HG02610 (cell line): ENCODE results near the gene EPAS1.

Source experiments
- ATAC-seq: cut with Tn5 transposase; IDR thresholded peaks from one replicate; pipeline ENCODE4 v1.9.1; 2021; ENCODE audit warnings: mild to moderate bottlenecking, moderate library complexity; ENCODE audit not compliant: unreplicated experiment

Gene EPAS1

GRCh38 chr2:46380038-46380940 lies 83.1 kb downstream of the EPAS1 start:
- ATAC-seq: no peak

- ATAC-seq: no peak
Measured at GRCh38 chr2:46381263-46381849, 84.1 kb downstream of the EPAS1 start.

GRCh38 chr2:46381871-46382270 lies 84.7 kb downstream of the EPAS1 start:
- ATAC-seq: no peak

GRCh38 chr2:46382331-46383112 lies 85.3 kb downstream of the EPAS1 start:
- ATAC-seq: no peak

- no peak for ATAC-seq
Measured at GRCh38 chr2:46383113-46383395, 85.8 kb downstream of the EPAS1 start.

- no peak for ATAC-seq
Measured at GRCh38 chr2:46383784-46384456, 86.7 kb downstream of the EPAS1 start.

GRCh38 chr2:46384457-46384815 lies 87.2 kb downstream of the EPAS1 start:
- ATAC-seq: no peak

- ATAC-seq: no peak
Measured at GRCh38 chr2:46385786-46386577, 88.8 kb downstream of the EPAS1 start.

- no peak for ATAC-seq
Measured at GRCh38 chr2:46386763-46387162, 89.6 kb downstream of the EPAS1 start.

- ATAC-seq: no peak
Measured at GRCh38 chr2:46387292-46387691, 90.1 kb downstream of the EPAS1 start.

GRCh38 chr2:46387886-46388515 lies 90.8 kb downstream of the EPAS1 start:
- no peak for ATAC-seq

GRCh38 chr2:46388881-46389280 lies 91.7 kb downstream of the EPAS1 start:
- no peak for ATAC-seq

GRCh38 chr2:46389417-46389916 lies 92.3 kb downstream of the EPAS1 start:
- no peak for ATAC-seq

GRCh38 chr2:46390036-46390435 lies 92.8 kb downstream of the EPAS1 start:
- ATAC-seq: no peak

- no peak for ATAC-seq
Measured at GRCh38 chr2:46390901-46391395, 93.7 kb downstream of the EPAS1 start.

GRCh38 chr2:46392561-46393346 lies 95.5 kb downstream of the EPAS1 start:
- no peak for ATAC-seq

GRCh38 chr2:46393347-46393820 lies 96.2 kb downstream of the EPAS1 start:
- ATAC-seq: no peak

- ATAC-seq: no peak
Measured at GRCh38 chr2:46393865-46394264, 96.7 kb downstream of the EPAS1 start.
